Measurements from ENCODE around the gene HMGN1.

The HMGN1 gene

GRCh38 chr21:39366563-39366962 lies 17.7 kb upstream of the HMGN1 start:
- no peak for DNase-seq

GRCh38 chr21:39364949-39365348 lies 16.1 kb upstream of the HMGN1 start:
- DNase-seq: no peak

- no peak for DNase-seq
These were observed 15.0 kb upstream of the HMGN1 start for GRCh38 chr21:39363607-39364555.

- DNase-seq: no peak
These were observed 13.8 kb upstream of the HMGN1 start for GRCh38 chr21:39362733-39363132.

GRCh38 chr21:39359382-39359781 lies 10.5 kb upstream of the HMGN1 start:
- no peak for DNase-seq

- no peak for DNase-seq
These were observed 4.4 kb upstream of the HMGN1 start for GRCh38 chr21:39353295-39353694.

GRCh38 chr21:39350094-39351005 lies 1.5 kb upstream of the HMGN1 start:
- no peak for DNase-seq

GRCh38 chr21:39349211-39350093 lies 564 bp upstream of the HMGN1 start:
- peak; percentile 94 to 98 for DNase-seq

- no peak for DNase-seq
These were observed 891 bp downstream of the HMGN1 start for GRCh38 chr21:39348040-39348354.

GRCh38 chr21:39347537-39347936 lies 1.4 kb downstream of the HMGN1 start:
- no peak for DNase-seq

GRCh38 chr21:39346671-39347331 lies 2.1 kb downstream of the HMGN1 start:
- DNase-seq: no peak

- DNase-seq: no peak
These were observed 2.7 kb downstream of the HMGN1 start for GRCh38 chr21:39346206-39346605.

- DNase-seq: no peak
These were observed 3.4 kb downstream of the HMGN1 start for GRCh38 chr21:39345440-39345839.

GRCh38 chr21:39344848-39345247 lies 4.0 kb downstream of the HMGN1 start:
- no peak for DNase-seq

- DNase-seq: no peak
These were observed 7.5 kb downstream of the HMGN1 start for GRCh38 chr21:39341249-39341923.

GRCh38 chr21:39340687-39341086 lies 8.2 kb downstream of the HMGN1 start:
- no peak for DNase-seq

GRCh38 chr21:39339231-39339630 lies 9.7 kb downstream of the HMGN1 start:
- no peak for DNase-seq

GRCh38 chr21:39336457-39337008 lies 12.4 kb downstream of the HMGN1 start:
- no peak for DNase-seq

GRCh38 chr21:39334611-39335010 lies 14.3 kb downstream of the HMGN1 start:
- DNase-seq: no peak

GRCh38 chr21:39332175-39332574 lies 16.7 kb downstream of the HMGN1 start:
- DNase-seq: no peak

GRCh38 chr21:39330001-39330400 lies 18.9 kb downstream of the HMGN1 start:
- DNase-seq: no peak

Measured in NCI-H187 (cell line).